GM19025 (cell line): ENCODE data around the gene EHMT1.

ENCODE experiments used
- ATAC-seq: cut with Tn5 transposase; IDR thresholded peaks from one replicate; pipeline ENCODE4 v1.9.1; 2021; ENCODE audit warnings: mild to moderate bottlenecking, low read depth, moderate library complexity; ENCODE audit not compliant: unreplicated experiment

The EHMT1 gene

DNA sequence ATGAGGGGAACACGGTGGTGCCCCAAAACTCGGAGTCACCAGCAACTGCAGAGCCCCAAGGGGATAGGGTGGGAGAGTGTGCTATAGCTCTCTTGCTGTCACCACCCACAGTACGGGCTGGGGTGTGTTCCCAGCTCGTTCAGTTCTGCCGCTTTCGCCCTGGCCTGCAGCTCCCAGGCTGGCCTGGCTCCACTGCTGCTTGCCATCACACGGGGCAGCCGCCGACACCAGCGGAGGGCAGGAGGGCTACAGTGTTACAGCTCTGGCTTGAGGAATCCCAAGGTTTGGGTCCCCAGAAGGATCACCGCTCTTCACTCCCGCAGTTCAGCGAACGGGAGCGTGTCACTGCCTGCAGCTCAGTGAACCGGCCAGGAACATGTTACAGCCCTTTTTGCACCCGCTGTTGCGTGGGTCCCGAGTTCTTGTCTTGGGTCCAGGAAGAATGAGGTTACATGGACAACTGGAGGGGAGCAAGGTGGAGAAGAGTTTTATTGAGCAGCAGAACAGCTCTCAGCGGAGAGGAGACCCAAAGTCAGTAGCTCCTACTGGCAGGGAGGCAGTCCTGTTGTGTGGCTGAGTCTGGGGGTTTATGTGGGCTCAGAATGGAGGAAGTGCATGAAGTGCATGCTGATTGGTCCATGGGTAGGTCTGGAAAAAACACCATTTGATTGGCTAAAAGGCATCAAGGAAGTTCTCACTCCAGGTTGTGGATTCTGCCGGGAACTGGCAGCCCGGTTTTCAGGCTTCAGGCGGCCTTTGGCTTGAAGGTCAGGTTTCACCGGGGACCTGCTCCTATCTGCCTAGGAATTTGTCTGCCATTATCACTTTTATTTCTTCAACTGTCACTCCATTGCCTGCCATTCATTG is 113.4 kb downstream of the EHMT1 start:
- ATAC-seq: no peak

DNA sequence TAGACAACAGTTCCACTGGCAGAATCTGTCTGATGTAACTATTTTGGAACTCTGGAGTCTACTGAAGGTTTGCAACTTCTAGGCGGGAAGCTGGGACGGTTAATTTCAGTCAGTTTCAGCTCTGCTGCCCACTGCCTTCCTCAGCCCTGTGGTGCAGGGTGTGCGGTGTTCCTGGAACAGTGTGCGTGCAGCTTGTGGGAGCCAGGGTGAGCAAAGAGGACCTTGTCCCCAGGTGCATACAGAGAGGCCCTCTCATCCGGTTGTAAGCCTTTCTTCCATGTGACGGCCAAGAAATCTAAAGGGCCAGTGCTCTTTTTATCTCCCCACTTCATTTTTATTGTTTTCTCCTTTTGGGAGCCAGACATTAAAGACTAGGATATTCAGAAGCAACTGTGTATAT is 114.6 kb downstream of the EHMT1 start:
- no peak for ATAC-seq

DNA sequence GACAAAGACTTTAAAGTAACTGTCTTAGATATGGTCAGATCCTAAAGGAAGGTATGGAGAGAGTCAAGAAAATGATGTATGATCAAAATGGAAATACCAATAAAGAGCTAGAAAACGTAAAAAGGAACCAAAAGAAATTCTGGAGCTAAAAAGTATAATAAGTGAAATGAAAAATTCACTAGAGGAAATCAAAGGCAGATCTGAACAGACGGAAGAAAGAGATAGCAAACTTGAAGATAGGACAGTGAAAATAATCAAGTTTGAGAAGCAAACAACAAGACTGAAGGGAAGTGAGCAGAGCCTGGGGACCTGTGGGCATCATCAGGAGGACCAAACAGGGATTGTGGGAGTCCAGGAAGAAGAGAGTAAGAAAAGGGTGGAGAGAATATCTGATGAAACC is 115.4 kb downstream of the EHMT1 start:
- no peak for ATAC-seq

DNA sequence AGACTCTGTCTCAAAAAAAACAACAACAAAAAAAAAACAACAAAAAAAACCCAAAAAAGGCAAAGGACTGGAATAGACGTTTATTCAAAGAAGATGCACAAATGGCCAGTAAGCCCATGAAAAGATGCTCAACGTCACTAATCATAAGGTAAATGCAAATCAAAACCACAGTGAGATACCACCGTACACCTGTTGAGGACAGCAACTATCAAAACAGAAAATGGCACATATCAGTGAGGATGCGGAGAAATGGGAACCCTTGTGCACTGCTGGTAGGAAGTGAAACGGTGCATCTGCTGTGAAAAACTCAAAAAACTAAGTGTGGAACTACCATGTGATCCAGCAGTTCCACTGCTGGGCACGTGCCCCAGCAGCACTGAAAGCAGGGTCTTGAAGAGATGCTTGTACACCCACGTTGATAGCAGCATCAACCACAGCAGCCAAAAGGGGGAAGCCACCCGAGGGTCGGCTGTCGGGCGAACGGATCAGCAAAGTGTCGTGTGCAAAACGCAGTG is 119.4 kb downstream of the EHMT1 start:
- ATAC-seq: peak; percentile 86

DNA sequence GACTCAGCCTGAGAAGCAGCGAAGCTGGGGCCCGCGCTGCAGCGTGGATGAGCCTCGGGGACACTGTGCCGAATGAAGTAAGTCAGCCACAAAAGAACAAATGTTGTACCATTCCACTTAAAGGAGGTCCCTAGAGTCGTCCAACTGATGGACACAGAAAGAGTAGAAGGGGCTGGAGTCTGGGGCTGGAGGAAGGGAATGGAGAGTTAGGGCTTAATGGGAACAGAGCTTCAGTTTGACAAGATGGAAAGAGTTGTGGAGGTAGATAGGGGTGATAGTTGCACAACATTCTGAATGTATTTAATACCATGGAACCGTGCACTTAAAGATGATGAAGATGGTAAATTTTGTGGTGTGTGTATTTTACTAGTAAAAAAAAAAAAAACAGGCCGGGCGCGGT is 119.9 kb downstream of the EHMT1 start:
- ATAC-seq: no peak

DNA sequence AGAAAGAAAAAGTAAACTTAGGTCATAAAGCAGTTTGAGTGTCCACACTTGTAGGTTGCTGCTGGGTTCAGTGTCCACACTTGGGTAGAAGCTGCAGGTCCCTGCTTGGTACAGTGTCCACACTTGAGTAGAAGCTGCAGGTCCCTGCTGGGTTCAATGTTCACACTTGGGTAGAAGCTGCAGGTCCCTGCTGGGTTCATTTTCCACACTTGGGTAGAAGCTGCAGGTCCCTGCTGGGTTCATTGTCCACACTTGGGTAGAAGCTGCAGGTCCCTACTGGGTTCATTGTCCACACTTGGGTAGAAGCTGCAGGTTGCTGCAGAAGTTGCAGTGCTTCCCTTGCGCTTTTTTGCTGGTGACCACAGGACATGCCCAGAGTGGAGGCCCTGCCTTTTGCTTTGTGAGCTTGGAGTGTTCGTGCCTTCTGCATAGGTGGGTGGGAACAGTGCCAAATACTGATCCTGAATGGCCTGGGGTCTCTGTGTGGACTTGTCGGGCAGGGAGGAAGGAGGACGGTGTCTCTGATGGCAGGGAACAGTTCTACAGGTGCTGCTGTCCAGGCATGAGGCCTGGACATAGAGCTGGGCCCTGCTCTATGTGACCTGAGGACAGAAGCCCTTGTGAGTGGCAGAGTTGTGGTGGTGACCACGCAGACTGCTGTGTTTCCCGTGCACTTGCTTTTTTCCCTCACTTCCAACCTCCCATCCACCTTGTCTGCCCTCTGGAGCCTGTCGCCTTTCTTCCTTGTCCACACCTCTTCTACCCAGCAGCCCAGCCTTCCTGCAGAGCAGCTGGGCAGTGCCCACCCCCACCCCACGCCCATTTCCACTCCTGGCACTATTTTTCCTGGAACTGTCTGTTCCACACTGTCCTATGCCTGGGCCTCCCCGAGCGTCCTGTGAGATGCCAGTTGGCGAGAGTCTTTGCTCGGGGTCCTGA is 120.8 kb downstream of the EHMT1 start:
- no peak for ATAC-seq

DNA sequence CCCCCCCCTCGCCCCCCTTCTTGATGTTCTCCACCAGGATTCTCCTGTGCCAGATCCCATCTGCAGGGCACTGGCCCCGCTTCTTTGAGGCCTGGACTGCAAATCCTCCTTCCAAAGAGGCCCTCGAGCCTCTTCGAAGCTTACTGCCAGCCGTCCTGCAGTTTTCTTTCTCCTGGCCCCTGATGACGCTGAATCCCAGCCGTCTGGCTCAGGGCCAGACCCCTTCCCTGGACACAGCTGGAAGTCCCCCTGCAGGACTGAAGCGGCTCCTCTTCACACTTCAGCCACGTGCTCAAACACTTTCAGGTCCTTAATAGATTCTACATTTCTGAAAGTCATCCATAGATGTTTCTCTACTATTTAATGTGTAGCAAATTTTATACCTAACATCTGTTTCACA is 121.5 kb downstream of the EHMT1 start:
- no peak for ATAC-seq

DNA sequence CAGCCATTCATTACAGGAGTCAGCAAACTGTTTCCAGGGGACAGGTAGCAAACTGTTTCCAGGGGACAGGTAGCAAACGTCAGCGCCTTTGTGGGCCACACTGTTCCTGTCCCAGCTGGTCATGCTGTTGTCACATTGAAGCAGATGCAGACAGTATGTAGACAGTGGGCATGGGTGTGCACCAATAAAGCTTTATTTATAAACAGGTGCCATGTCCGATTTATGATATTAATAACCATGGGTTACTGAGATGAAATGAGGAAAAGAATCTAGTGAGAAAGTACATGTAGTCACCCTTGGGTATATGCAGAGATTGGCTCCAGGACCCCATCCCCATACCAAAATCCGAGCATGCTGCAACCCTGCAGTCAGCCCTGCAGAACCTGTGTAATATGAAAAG is 122.5 kb downstream of the EHMT1 start:
- no peak for ATAC-seq

DNA sequence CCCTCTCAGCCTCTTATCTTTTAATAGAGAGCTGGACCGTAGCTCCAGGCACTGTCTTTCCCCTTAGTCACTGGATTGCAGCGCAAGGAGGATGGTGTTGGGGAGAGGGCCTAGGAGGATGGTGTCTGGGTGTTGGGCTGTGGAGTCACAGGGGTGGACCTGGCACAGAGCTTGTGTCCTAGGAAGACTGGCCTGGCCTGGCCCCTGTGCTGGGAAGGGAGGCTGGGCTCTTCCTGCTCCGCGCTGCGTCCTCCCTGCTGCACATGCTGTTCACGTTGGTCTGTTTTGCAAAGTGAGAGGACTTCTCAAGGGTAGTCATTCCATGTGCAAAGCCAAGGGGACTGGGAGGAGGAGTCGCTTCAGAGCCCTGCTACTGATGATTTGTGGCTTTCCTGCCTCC is 123.9 kb downstream of the EHMT1 start:
- ATAC-seq: no peak

DNA sequence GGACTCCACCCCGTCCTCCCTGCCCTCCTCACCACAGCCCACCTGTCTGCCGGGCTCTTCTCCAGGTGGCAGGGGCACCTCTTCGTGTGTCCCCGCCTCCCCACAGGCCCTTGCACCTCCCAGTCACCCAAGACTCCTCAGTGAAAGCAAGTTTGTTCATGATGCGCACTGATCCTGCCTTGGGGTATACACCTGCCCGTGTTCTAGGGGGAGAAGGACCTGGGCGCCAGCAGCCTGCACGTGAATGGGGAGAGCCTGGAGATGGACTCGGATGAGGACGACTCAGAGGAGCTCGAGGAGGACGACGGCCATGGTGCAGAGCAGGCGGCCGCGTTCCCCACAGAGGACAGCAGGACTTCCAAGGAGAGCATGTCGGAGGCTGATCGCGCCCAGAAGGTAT is 124.9 kb downstream of the EHMT1 start:
- no peak for ATAC-seq

DNA sequence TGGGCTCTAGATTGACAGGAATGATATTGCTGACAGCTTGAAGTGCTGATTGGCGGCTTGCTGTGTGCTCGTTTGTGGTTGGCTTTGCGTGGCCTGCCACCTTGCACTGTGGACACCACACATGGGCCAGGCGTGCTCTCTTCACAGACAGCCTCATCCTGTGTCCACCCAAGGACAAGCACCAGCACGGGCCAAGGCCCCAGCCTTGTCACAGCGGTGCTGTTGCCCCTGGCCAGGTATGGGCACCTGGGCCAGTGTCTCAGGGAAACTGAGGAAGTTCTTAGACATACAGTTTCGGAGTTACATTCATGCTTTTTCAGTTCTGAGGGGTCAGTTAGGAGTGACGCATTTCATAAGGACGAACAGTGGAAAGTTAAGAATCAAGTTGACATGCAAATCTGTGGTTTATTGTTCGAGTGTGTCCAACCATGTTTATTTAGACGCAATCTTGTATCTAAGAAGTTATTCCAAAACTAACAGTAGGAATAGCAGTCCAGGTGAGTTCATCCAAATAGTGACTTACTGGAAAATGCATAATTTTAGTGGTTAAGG is 125.9 kb downstream of the EHMT1 start:
- ATAC-seq: no peak

DNA sequence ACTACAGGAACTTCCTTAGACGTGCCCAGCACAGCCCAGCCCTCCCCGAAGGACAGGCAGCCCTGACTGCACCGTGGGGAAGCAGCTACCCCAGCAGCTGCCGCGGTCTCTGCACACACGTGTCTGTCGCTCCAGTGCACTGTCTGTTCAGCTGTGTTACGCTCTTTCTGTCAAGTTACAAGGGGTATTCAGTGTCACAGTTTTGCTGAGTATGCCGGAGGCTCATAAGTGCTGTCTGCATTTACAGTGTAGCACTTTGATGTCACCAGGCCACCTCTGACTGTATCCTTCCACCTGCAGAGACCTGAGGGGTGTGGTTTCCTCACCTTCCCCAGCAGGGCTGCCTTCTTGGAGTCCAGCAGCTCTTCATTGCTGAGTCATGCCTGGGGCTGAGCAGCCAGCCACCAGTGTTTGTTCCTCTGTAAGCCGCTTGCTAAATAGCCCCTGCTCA is 126.8 kb downstream of the EHMT1 start:
- peak; percentile 46 for ATAC-seq

DNA sequence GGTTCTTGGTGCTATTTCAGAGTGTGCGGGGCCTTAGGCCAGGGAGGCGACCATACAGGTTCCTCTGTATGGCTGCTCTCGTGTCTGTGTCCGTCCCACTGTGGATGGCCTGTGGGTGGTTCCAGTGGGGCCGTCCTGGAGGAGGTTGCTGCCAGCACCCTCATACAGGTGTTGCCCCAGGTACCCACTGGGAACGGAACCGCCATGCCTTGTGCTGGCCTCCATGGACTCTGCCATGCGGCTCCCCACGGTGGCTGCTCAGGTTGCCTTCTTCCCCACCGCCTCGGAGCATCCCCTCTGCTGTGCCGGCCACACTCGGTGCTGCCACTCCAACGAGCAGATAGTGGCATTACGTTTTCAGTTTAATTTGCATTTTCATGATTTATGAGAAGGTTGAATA is 129.5 kb downstream of the EHMT1 start:
- no peak for ATAC-seq

DNA sequence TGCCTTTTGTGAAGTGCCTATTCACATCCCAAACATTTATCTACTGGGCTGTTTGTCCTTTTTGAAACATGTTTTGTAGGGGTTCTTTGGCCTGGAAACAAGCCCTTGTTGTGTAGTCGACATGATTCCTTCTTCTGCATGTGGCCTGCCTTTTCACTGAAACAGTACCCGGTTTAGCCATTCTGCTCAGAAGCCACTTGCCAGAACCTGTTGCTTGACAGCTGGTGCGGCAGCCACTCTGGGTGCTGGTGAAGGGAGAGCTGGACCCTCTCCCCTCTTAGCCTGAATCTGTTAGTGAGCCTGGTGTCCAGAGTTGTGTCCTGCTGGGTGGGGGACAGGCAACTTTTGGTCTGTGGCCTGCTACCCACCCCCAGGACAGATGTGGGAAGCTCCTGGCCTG is 129.9 kb downstream of the EHMT1 start:
- no peak for ATAC-seq

DNA sequence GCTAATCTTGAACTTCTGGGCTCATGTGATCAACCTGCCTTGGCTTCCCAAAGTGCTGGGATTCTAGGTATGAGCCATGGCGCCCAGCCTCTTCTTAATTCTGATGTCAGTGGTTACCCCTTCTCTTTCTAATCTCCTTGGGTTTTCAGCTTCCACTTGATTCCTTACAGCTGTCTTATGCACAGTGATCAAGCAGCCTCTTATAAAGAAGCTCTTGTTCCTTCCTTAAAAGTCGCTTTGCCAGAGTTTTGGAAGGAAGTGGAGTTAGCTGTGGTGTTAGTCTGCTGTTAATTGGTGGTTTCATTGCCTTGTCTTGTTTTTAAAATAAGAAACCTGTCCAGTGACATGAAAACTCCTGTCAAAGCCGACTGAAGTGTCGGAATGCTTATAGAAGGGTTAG is 130.7 kb downstream of the EHMT1 start:
- no peak for ATAC-seq

DNA sequence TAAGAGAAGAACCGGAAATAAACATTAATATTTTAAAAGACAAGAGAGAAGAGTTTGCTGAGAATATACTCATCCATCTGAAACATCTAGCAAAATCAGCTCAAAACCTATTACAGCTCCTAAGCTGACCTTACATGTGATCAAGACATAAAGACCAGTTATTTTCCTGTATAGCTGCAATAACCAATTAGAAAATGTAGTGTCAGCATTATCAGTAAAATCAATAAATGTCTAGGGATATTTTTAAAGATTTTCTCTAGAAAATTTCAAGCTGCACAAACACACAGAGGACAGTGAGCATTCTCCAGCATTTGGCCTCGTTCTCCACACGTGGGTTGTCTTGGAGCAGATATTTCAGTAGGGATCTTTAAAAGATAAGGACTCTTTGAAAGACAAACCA is 131.2 kb downstream of the EHMT1 start:
- ATAC-seq: no peak

DNA sequence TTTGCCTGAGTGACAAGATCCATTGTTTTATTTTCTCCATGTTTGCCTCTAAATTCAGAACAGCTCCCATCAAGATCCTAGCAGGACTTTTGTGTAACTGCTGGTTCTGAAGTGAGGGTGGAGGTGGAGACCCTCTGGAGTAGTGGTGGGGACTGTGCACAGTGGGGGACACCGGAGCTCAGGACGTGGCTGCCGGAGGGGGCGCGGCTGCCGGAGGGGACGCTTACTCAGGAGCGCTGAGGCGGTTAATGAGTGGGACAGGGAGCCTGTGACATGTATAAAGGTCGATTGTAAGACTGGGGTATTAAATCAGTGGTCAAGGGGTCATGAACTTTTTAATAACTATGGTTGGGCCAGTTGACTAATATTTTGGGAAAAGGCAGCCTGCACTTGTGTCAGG is 131.8 kb downstream of the EHMT1 start:
- ATAC-seq: no peak

DNA sequence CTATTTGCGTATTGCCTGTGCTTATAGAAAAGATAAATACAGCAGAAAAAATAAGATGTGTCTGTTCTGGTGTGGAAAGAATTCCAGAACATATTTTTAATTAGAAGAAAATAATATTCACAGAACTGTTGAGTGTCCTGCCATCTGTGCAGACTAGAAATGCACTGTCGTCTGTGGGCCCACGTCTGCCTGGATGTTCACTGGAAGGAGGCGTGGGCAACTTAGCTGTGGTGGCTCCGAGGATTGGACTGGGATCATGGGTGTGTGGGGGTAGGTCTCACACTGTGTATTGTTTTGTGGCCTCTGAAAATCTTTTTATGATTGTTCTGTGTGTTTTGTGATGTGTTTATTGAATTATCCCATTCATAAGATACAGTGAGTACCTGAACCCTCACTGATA is 132.8 kb downstream of the EHMT1 start:
- ATAC-seq: no peak

DNA sequence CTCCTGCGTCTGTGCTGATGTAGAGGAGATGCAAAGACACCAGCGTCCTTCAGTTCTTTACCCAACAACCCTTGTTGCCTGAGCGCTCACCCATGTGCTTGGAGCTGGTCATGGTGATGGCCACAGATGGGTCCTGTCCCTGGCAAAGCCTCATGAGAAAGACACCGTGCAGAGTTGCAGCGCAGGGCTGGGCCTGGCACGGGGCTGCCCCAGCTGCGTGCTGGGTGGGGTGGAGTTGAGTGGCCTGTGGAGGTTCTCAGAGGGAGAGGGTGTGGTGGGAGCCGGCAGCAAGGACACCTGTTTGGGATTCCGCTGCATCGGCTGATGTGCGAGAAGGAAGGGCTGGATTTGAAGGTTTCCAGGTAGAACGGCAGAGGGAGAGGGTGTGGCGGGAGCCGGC is 133.6 kb downstream of the EHMT1 start:
- ATAC-seq: no peak

DNA sequence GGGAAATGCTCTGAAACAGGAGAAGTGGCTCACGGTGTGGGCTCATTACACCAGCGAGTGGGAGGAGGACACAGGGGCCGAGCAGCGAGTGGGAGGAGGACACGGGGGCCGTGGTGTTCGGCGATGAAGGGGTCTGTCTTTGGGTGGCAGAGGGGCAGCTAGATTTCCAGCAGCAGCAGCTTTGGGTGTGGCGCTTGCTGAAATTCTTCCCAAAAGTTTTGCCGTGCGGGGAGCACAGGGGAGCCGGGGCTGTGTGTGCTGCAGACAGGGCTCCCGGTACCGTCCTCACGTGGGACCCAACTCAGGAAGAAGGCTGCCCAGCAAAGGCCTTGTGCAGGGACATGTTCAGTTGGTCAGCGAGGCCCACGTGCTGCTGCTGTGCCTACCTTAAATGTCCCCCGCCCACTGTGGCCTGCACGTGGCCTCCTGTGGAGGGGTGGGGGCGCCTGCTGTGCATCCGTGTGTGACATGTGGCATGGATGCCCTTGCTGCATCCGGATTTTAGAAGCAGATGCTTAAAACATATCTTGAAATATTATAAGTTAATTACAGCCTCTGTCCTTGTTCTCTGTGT is 134.5 kb downstream of the EHMT1 start:
- no peak for ATAC-seq
